H1 (cell line): ENCODE data around the gene SIN3B. TPM values are rescaled to one million over a fixed set of nuclear protein-coding genes. Genes with fewer than 3 reads are reported as not detected.

Experiments
- CTCF ChIA-PET: fragments of 300-600 bp; sonication (Branson Sonifier 250); formaldehyde crosslinking; loops from one replicate; lab custom pipeline; 2021; ENCODE audit not compliant: partially characterized antibody; lab: Charles Lee
- POLR2A ChIA-PET: fragments of 300-600 bp; sonication (Branson Sonifier 250); formaldehyde crosslinking; loops from one replicate; lab custom pipeline; 2021; ENCODE audit warnings: inconsistent platforms; ENCODE audit not compliant: partially characterized antibody; lab: Charles Lee
- DNase-seq, 2 experiments: peaks; one replicate each; pipeline versions ENCODE4 v3.0.0 to v3.0.0-alpha.2; 2010 to 2022; ENCODE audit warnings: low spot score in 2 of 2, low read depth in 1 of 2, mixed read lengths in 1 of 2
- FAIRE-seq: peaks from 2 replicates; lab custom pipeline; 2011; peaks lifted over from hg19 to GRCh38; lab: Jason Lieb, UNC
- H2AFZ ChIP-seq: 2 replicates; pipeline ENCODE4 v1.8.1; 2012; ENCODE audit warnings: low read length, inconsistent platforms
- H2AK5ac ChIP-seq: 2 replicates; pipeline ENCODE4 v1.6.1; 2013; ENCODE audit warnings: low read depth, low read length
- H2BK120ac ChIP-seq: replicated peaks from 2 replicates; pipeline ENCODE3; 2013; ENCODE audit warnings: low read depth, low read length, inconsistent platforms
- H2BK12ac ChIP-seq: 2 replicates; pipeline ENCODE4 v1.6.1; 2013; ENCODE audit warnings: low read depth, low read length
- H2BK15ac ChIP-seq: 2 replicates; pipeline ENCODE4 v1.6.1; 2013; ENCODE audit warnings: low read length
- H2BK20ac ChIP-seq: 2 replicates; pipeline ENCODE4 v1.6.1; 2013; ENCODE audit warnings: low read length
- H2BK5ac ChIP-seq: 2 replicates; pipeline ENCODE4 v1.6.1; 2013; ENCODE audit warnings: low read depth, low read length
- H3K14ac ChIP-seq: 2 replicates; pipeline ENCODE4 v1.6.1; 2013; ENCODE audit warnings: inconsistent platforms; ENCODE audit not compliant: insufficient read length
- H3K18ac ChIP-seq: 2 replicates; pipeline ENCODE4 v1.6.1; 2013; ENCODE audit warnings: low read length; ENCODE audit errors: extremely low read depth
- H3K23ac ChIP-seq: 2 replicates; pipeline ENCODE4 v1.6.1; 2013; ENCODE audit warnings: inconsistent platforms; ENCODE audit not compliant: insufficient read length
- H3K23me2 ChIP-seq: 2 replicates; pipeline ENCODE4 v1.6.1; 2013; ENCODE audit warnings: low read depth, low read length
- H3K27ac ChIP-seq: 2 replicates; pipeline ENCODE4 v1.6.1; 2011; ENCODE audit warnings: low read depth, low read length, inconsistent platforms
- H3K27me3 ChIP-seq, 4 experiments: replicated peaks in 1 of 4; 1 replicate in 1 of 4; 2 replicates in 3 of 4; pipeline versions ENCODE4 v1.6.1 to v1.8.1; 2011 to 2013; ENCODE audit warnings: low read length in 3 of 4, mild to moderate bottlenecking in 3 of 4, inconsistent platforms in 2 of 4, mixed read lengths in 2 of 4, moderate library complexity in 1 of 4; ENCODE audit not compliant: control insufficient read depth in 3 of 4, insufficient read depth in 3 of 4; ENCODE audit errors: extremely low read depth in 1 of 4
- H3K36me3 ChIP-seq, 4 experiments: 2 replicates each; pipeline versions ENCODE4 v1.6.1 to v1.8.1; 2011 to 2013; ENCODE audit warnings: mild to moderate bottlenecking in 4 of 4, low read length in 3 of 4, moderate library complexity in 2 of 4, control low read depth in 1 of 4, inconsistent platforms in 1 of 4; ENCODE audit not compliant: insufficient read depth in 4 of 4, control insufficient read depth in 2 of 4
- H3K4ac ChIP-seq: replicated peaks from 2 replicates; pipeline ENCODE3; 2013; ENCODE audit warnings: low read length, low read depth, mixed read lengths, inconsistent platforms; ENCODE audit not compliant: insufficient read length
- H3K4me1 ChIP-seq, 4 experiments: replicated peaks in 1 of 4; 1 replicate in 1 of 4; 2 replicates in 3 of 4; pipeline versions ENCODE4 v1.6.1 to v1.8.1; 2011 to 2013; ENCODE audit warnings: low read length in 3 of 4, inconsistent platforms in 2 of 4, mixed read lengths in 1 of 4; ENCODE audit not compliant: insufficient read depth in 4 of 4, control insufficient read depth in 3 of 4
- H3K4me2 ChIP-seq, 2 experiments: 2 replicates each; pipeline versions ENCODE4 v1.6.1 to v1.8.1; 2011 to 2013; ENCODE audit warnings: low read depth in 2 of 2, low read length in 2 of 2, control low read depth in 1 of 2, inconsistent platforms in 1 of 2, mild to moderate bottlenecking in 1 of 2; ENCODE audit not compliant: insufficient read depth in 1 of 2
- H3K4me3 ChIP-seq, 4 experiments: fragments of 200-600, 300-600 bp in 1 of 4; sonication (generic), shearing (Covaris generic), sonication (Bioruptor Twin) in 1 of 4; 2 replicates each; pipeline versions ENCODE4 v1.5.1 to v1.8.1; 2011 to 2016; ENCODE audit warnings: low read length in 4 of 4, low read depth in 3 of 4, control low read depth in 2 of 4, inconsistent platforms in 2 of 4, mild to moderate bottlenecking in 2 of 4, mixed read lengths in 1 of 4, moderate library complexity in 1 of 4; ENCODE audit not compliant: insufficient read depth in 2 of 4; ENCODE audit errors: extremely low read depth in 1 of 4
- H3K56ac ChIP-seq: replicated peaks from 2 replicates; pipeline ENCODE3; 2013; ENCODE audit warnings: low read depth, mild to moderate bottlenecking, mixed read lengths, low read length, inconsistent platforms; ENCODE audit not compliant: insufficient read length
- H3K79me1 ChIP-seq: 2 replicates; pipeline ENCODE4 v1.6.1; 2013; ENCODE audit warnings: low read depth, low read length, control low read depth
- H3K79me2 ChIP-seq, 2 experiments: 2 replicates each; pipeline versions ENCODE4 v1.6.1 to v1.8.1; 2012 to 2013; ENCODE audit warnings: low read length in 2 of 2, mild to moderate bottlenecking in 2 of 2, inconsistent platforms in 1 of 2; ENCODE audit not compliant: insufficient read depth in 2 of 2, control insufficient read depth in 1 of 2
- H3K9ac ChIP-seq, 4 experiments: replicated peaks in 1 of 4; 1 replicate in 1 of 4; 2 replicates in 3 of 4; pipeline versions ENCODE4 v1.6.1 to v1.8.1; 2011 to 2013; ENCODE audit warnings: low read depth in 3 of 4, low read length in 3 of 4, control low read depth in 2 of 4, mild to moderate bottlenecking in 2 of 4, moderate library complexity in 2 of 4, inconsistent platforms in 1 of 4; ENCODE audit errors: extremely low read depth in 1 of 4
- H3K9me3 ChIP-seq, 2 experiments: 2 replicates each; pipeline versions ENCODE4 v1.6.1 to v1.8.1; 2012 to 2013; ENCODE audit warnings: mild to moderate bottlenecking in 2 of 2, moderate library complexity in 2 of 2, control low read depth in 1 of 2, inconsistent platforms in 1 of 2, low read depth in 1 of 2, low read length in 1 of 2, mixed read lengths in 1 of 2; ENCODE audit not compliant: insufficient read depth in 2 of 2
- H4K20me1 ChIP-seq, 2 experiments: replicated peaks in 1 of 2; 2 replicates each; pipeline versions ENCODE3 to v1.8.1; 2011 to 2013; ENCODE audit warnings: inconsistent platforms in 2 of 2, low read length in 2 of 2, mild to moderate bottlenecking in 1 of 2; ENCODE audit not compliant: insufficient read depth in 2 of 2, control insufficient read depth in 1 of 2
- H4K5ac ChIP-seq: 2 replicates; pipeline ENCODE4 v1.6.1; 2013; ENCODE audit warnings: low read length, low read depth, mixed read lengths, inconsistent platforms; ENCODE audit not compliant: insufficient read length
- H4K8ac ChIP-seq: 2 replicates; pipeline ENCODE4 v1.8.0; 2013; ENCODE audit warnings: mild to moderate bottlenecking, moderate library complexity, low read length, inconsistent platforms; ENCODE audit not compliant: insufficient read depth; ENCODE audit errors: extremely low read depth
- H4K91ac ChIP-seq: replicated peaks from 2 replicates; pipeline ENCODE3; 2013; ENCODE audit warnings: low read length, mixed read lengths, inconsistent platforms; ENCODE audit not compliant: insufficient read length
- BACH1 ChIP-seq: IDR thresholded peaks from 2 replicates; pipeline ENCODE4 v1.6.1; 2012; ENCODE audit warnings: low read length, improper control_type of control experiment
- GTF2F1 ChIP-seq: IDR thresholded peaks from 2 replicates; pipeline ENCODE4 v1.6.1; 2012; ENCODE audit warnings: low read depth, low read length, improper control_type of control experiment, borderline replicate concordance
- SRF ChIP-seq: IDR thresholded peaks from 2 replicates; pipeline ENCODE4 v1.6.1; 2011; ENCODE audit warnings: mild to moderate bottlenecking, low read depth, low read length, moderate library complexity
- SUZ12 ChIP-seq: fragments of 200-600 bp; sonication (generic); IDR thresholded peaks from 2 replicates; pipeline ENCODE4 v1.6.1; 2012; ENCODE audit warnings: mild to moderate bottlenecking, inconsistent platforms, low read length, moderate library complexity, mixed read lengths
- WGBS, 2 experiments: shearing (Covaris generic) in 1 of 2; methylation state at CpG; one replicate each; pipeline versions ENCODE4 v1.1.6 to v1.1.7; 2013 to 2015; ENCODE audit warnings: low lambda C conversion rate in 2 of 2, mixed read lengths in 2 of 2, inconsistent platforms in 1 of 2, low coverage in 1 of 2, missing lambda C conversion rate in 1 of 2; ENCODE audit not compliant: insufficient replicate concordance in 2 of 2, insufficient coverage in 1 of 2, insufficient read length in 1 of 2; ENCODE audit errors: extremely low coverage in 1 of 2, missing lambda C conversion rate in 1 of 2; 5-methylcytosine and 5-hydroxymethylcytosine counted together
- polyA plus RNA-seq, 7 experiments: library from polyadenylated mRNA; depleted of rRNA in 3 of 7; stranded (reverse) in 5 of 7; unstranded in 2 of 7; fragments of >200 nt in 5 of 7; fragments of 200-250 nt in 2 of 7; gene quantifications; 1 replicate in 5 of 7; 2 replicates in 1 of 7; 4 replicates in 1 of 7; pipeline versions ENCODE4 v1.2.1 to v1.2.3, GENCODE V29; 2011 to 2013; ENCODE audit warnings: missing spikeins in 2 of 7, mixed read lengths in 2 of 7
- total RNA-seq: library from RNA; stranded (reverse); fragmentation: NEBNext Ultra II Directional; extraction: Animal tissue kit (Norgen Biotek cat#: 25700); gene quantifications from 2 replicates; pipeline ENCODE4 v1.2.1, GENCODE V29; 2021

Gene SIN3B
- total and polyA plus RNA-seq, 2 of the 8 experiments (the other 6 are each of a cell fraction or from before 2014, with no cell fraction given), result 29.5 to 71.1 TPM

- no peak overlapping the region for H2BK20ac ChIP-seq
- DNase-seq (no peak), FAIRE-seq (no peak)
- H3K18ac ChIP-seq, result no peak overlapping the region
- no peak overlapping the region for H3K4me2 ChIP-seq
- no peak overlapping the region for H4K5ac ChIP-seq
- no peak overlapping the region for H3K23ac ChIP-seq
- POLR2A ChIA-PET, result interaction anchor here (1.5 kb wide), 1 partner anchor 55 kb away, joined by 3 read pairs; no protein-coding TSS in a partner anchor
- no peak overlapping the region for H3K27ac ChIP-seq
- H2BK120ac ChIP-seq, result no peak overlapping the region
- peaks cover 5% of the 10 kb centered on the region for H3K79me1 ChIP-seq
- H3K23me2 ChIP-seq, result no peaks in the 10 kb centered on the region
- no peak overlapping the region for H4K8ac ChIP-seq
- H3K9me3 ChIP-seq, result no peaks in the 10 kb centered on the region
- no peak overlapping the region for H3K14ac ChIP-seq
- no peak overlapping the region for H3K4me3 ChIP-seq
- H4K20me1 ChIP-seq, result peaks cover 2 to 16% of the 10 kb centered on the region in 2 experiments
- H3K4ac ChIP-seq, result no peak overlapping the region
- no peak overlapping the region for H2AFZ ChIP-seq
- H2BK12ac ChIP-seq, result no peak overlapping the region
- H3K36me3 ChIP-seq, result peaks cover 14 to 50% (median 31%) of the 10 kb centered on the region in 4 experiments
- TF ChIP-seq BACH1 (no peak), SUZ12 (no peak), SRF (no peak), GTF2F1 (no peak)
- no peak overlapping the region for H2AK5ac ChIP-seq
- H4K91ac ChIP-seq, result no peak overlapping the region
- H2BK15ac ChIP-seq, result no peak overlapping the region
- no peak overlapping the region for H2BK5ac ChIP-seq
- WGBS, 2 experiments, result 96% methylated on average over 13 of the region's 13 CpGs; no CpG with 5 or more reads in 1 of the 2 experiments
- peaks cover 0 to 18% of the 10 kb centered on the region in 2 experiments; a peak in 3 of 4 replicates for H3K79me2 ChIP-seq
- H3K9ac ChIP-seq, result no peak overlapping the region
- H3K4me1 ChIP-seq, result no peaks in the 10 kb centered on the region; a peak in 2 of 7 replicates
- H3K56ac ChIP-seq, result no peak overlapping the region
- CTCF ChIA-PET, result interaction anchor here (1.0 to 5.0 kb wide), 3 partner anchors 33 to 62 kb away, joined by 3 to 54 read pairs (median 16); no protein-coding TSS in a partner anchor
- no peaks in the 10 kb centered on the region for H3K27me3 ChIP-seq
Observed at GRCh38 chr19:16834747-16835146, 5.5 kb downstream of the SIN3B start.
